GM12878 (cell line): ENCODE measurements around the gene LNX2. TPM values are rescaled to one million over a fixed set of nuclear protein-coding genes. Genes with fewer than 3 reads are reported as not detected.

ENCODE experiments used
- ATAC-seq: fragments of 200-7000 bp; cut with Tn5 transposase; 3 replicates; pipeline ENCODE4 v1.9.1; 2020; ENCODE audit warnings: mild to moderate bottlenecking, moderate library complexity
- BruUV-seq: library from RNA; stranded (reverse); fragments of 400-500 nt; replicated peaks from 2 replicates; lab custom pipeline; 2021; lab: Mats Ljungman, UMichigan
- CTCF ChIA-PET: fragments of 300-600 bp; sonication (Branson Sonifier 250); formaldehyde crosslinking; extraction: SDS; loops from one replicate; lab custom pipeline; 2021; ENCODE audit warnings: inconsistent platforms; lab: Yijun Ruan, JAX
- POLR2A ChIA-PET: fragments of 350-600 bp; formaldehyde crosslinking; extraction: SDS; loops from one replicate; lab custom pipeline; 2021; ENCODE audit warnings: inconsistent platforms; lab: Charles Lee
- RAD21 ChIA-PET: fragments of 300-600 bp; sonication (Branson Sonifier 250); formaldehyde crosslinking; loops from one replicate; lab custom pipeline; 2023; ENCODE audit warnings: antibody characterized with exemption; ENCODE audit not compliant: unreplicated experiment; lab: Charles Lee
- SMC1A ChIA-PET: fragments of 300-600 bp; sonication (Branson Sonifier 250); formaldehyde crosslinking; loops from one replicate; lab custom pipeline; 2023; ENCODE audit not compliant: unreplicated experiment, uncharacterized antibody; lab: Charles Lee
- DNase-seq: peaks from one replicate; pipeline ENCODE4 v3.0.0-alpha.2; 2011; ENCODE audit warnings: low read depth, low spot score
- FAIRE-seq: peaks from 3 replicates; lab custom pipeline; 2011; peaks lifted over from hg19 to GRCh38; lab: Jason Lieb, UNC
- H2AFZ ChIP-seq: 2 replicates; pipeline ENCODE4 v1.6.0; 2011; ENCODE audit warnings: low read depth, low read length, control low read depth; ENCODE audit not compliant: control insufficient read depth
- H3K27ac ChIP-seq: 2 replicates; pipeline ENCODE4 v1.5.1; 2011; ENCODE audit warnings: control low read depth; ENCODE audit not compliant: control insufficient read depth, insufficient read depth
- H3K27me3 ChIP-seq, 2 experiments: replicated peaks in 1 of 2; 2 replicates each; pipeline versions ENCODE4 v1.6.0 to v1.6.1; 2011; ENCODE audit warnings: low read length in 1 of 2; ENCODE audit not compliant: control insufficient read depth in 2 of 2, insufficient read depth in 2 of 2
- H3K36me3 ChIP-seq, 2 experiments: 2 replicates each; pipeline ENCODE4 v1.5.1; 2011; ENCODE audit warnings: low read length in 1 of 2; ENCODE audit not compliant: control insufficient read depth in 2 of 2, insufficient read depth in 2 of 2
- H3K4me1 ChIP-seq: 2 replicates; pipeline ENCODE4 v1.6.1; 2011; ENCODE audit warnings: mild to moderate bottlenecking, low read length, moderate library complexity, mixed read lengths; ENCODE audit not compliant: control insufficient read depth, insufficient read depth
- H3K4me2 ChIP-seq: 2 replicates; pipeline ENCODE4 v1.6.0; 2011; ENCODE audit warnings: control low read depth; ENCODE audit not compliant: control insufficient read depth, insufficient read depth
- H3K4me3 ChIP-seq: fragments of 200-600 bp; sonication (generic); 2 replicates; pipeline ENCODE4 v1.5.1; 2016
- H3K79me2 ChIP-seq: 2 replicates; pipeline ENCODE4 v1.6.0; 2011; ENCODE audit warnings: low read length; ENCODE audit not compliant: control insufficient read depth, insufficient read depth
- H3K9ac ChIP-seq: 2 replicates; pipeline ENCODE4 v1.8.0; 2011; ENCODE audit warnings: low read length, control low read depth, mixed read lengths; ENCODE audit not compliant: control insufficient read depth, insufficient read depth
- H3K9me3 ChIP-seq: replicated peaks from 3 replicates; pipeline ENCODE4 v1.5.1; 2011; ENCODE audit warnings: mild to moderate bottlenecking, low read length; ENCODE audit not compliant: control insufficient read depth, insufficient read depth
- H4K20me1 ChIP-seq: 2 replicates; pipeline ENCODE4 v1.6.0; 2011; ENCODE audit not compliant: control insufficient read depth, insufficient read depth
- ATF7 ChIP-seq: fragments of 450-650 bp; IDR thresholded peaks from 2 replicates; pipeline ENCODE4 v1.6.1; 2016; ENCODE audit warnings: low read depth, mild to moderate bottlenecking
- BACH1 ChIP-seq: fragments of 450-650 bp; IDR thresholded peaks from 2 replicates; pipeline ENCODE4 v1.6.1; 2017; ENCODE audit warnings: mild to moderate bottlenecking, borderline replicate concordance
- CBFB ChIP-seq: IDR thresholded peaks from 2 replicates; pipeline ENCODE4 v1.6.1; 2016; ENCODE audit warnings: antibody characterized with exemption, low read depth
- CREM ChIP-seq: IDR thresholded peaks from 2 replicates; pipeline ENCODE4 v1.6.1; 2014; ENCODE audit warnings: antibody characterized with exemption, low read depth
- IRF4 ChIP-seq: IDR thresholded peaks from 2 replicates; pipeline ENCODE4 v1.6.1; 2011; ENCODE audit warnings: low read depth, low read length
- NR2F1 ChIP-seq: fragments of 450-650 bp; conservative IDR thresholded peaks from 2 replicates; pipeline ENCODE4 v1.6.1; 2017; ENCODE audit warnings: mild to moderate bottlenecking
- PAX8 ChIP-seq: fragments of 450-650 bp; IDR thresholded peaks from 2 replicates; pipeline ENCODE4 v1.6.1; 2017; ENCODE audit warnings: mild to moderate bottlenecking, moderate library complexity
- SRF ChIP-seq, 2 experiments: IDR thresholded peaks; 2 replicates each; pipeline ENCODE4 v1.6.1; 2011; ENCODE audit warnings: low read depth in 2 of 2, low read length in 2 of 2, mild to moderate bottlenecking in 1 of 2, moderate library complexity in 1 of 2
- ZNF217 ChIP-seq: fragments of 450-650 bp; IDR thresholded peaks from 2 replicates; pipeline ENCODE4 v1.6.1; 2017; ENCODE audit warnings: antibody characterized with exemption, mild to moderate bottlenecking
- ZNF622 ChIP-seq: fragments of 450-650 bp; IDR thresholded peaks from 2 replicates; pipeline ENCODE4 v1.6.1; 2017; ENCODE audit warnings: mild to moderate bottlenecking, inconsistent platforms
- WGBS: methylation state at CpG from one replicate; pipeline ENCODE4 v1.1.6; 2016; ENCODE audit warnings: low lambda C conversion rate; ENCODE audit not compliant: insufficient replicate concordance, insufficient coverage; ENCODE audit errors: missing lambda C conversion rate; 5-methylcytosine and 5-hydroxymethylcytosine counted together
- in situ Hi-C: fragments of 300-500 bp; cut with MboI; formaldehyde crosslinking; loops from 9 replicates; pipeline ENCODE4 v1.14.3; 2018; ENCODE audit warnings: mixed read lengths
- intact Hi-C: fragments of 100-400 bp; cut with micrococcal nuclease; formaldehyde crosslinking; loops from one replicate; pipeline ENCODE4 v1.14.2; 2022; ENCODE audit not compliant: unreplicated experiment
- polyA plus RNA-seq, 11 experiments: library from polyadenylated mRNA; depleted of rRNA in 4 of 11; unstranded in 6 of 11; stranded (reverse) in 5 of 11; fragments of >200 nt; fragmentation: Nextera tagmentation in 4 of 11; fragmentation: Illumina TruSeq in 1 of 11; extraction: Ambion mirVana in 4 of 11; extraction: Trizol in 1 of 11; gene quantifications; 1 replicate in 1 of 11; 2 replicates in 10 of 11; pipeline versions ENCODE4 v1.2.1 to v1.2.3, GENCODE V29; 2011 to 2016; ENCODE audit warnings: inconsistent platforms in 2 of 11, missing spikeins in 2 of 11, low read depth in 1 of 11
- total RNA-seq, 4 experiments: library from RNA; depleted of rRNA in 3 of 4; stranded (reverse); fragments of >200 nt in 3 of 4; fragmentation: Illumina TruSeq in 1 of 4; extraction: Trizol in 1 of 4; gene quantifications; 2 replicates each; pipeline versions ENCODE4 v1.2.1 to v1.2.3, GENCODE V29; 2013 to 2021
- TF ChIP-seq, protein P1 (sequence below): fragments of 150-350 bp; IDR thresholded peaks from 2 replicates; pipeline ENCODE4 v1.6.1; 2014; ENCODE audit warnings: mild to moderate bottlenecking, low read depth, low read length
- TF ChIP-seq, protein P2 (sequence below): IDR thresholded peaks from 2 replicates; pipeline ENCODE4 v1.6.1; 2011; ENCODE audit warnings: mild to moderate bottlenecking, low read depth, low read length, moderate library complexity; ENCODE audit not compliant: insufficient replicate concordance
- TF ChIP-seq, protein P3 (sequence below): IDR thresholded peaks from 2 replicates; pipeline ENCODE4 v1.6.1; 2012; ENCODE audit warnings: improper control_type of control experiment, low read depth, low read length; ENCODE audit not compliant: insufficient replicate concordance
- TF ChIP-seq, protein P4 (sequence below): fragments of 450-650 bp; IDR thresholded peaks from 2 replicates; pipeline ENCODE4 v1.6.1; 2018; ENCODE audit warnings: mild to moderate bottlenecking, low read depth, moderate library complexity; ENCODE audit not compliant: partially characterized antibody

The LNX2 gene
- total and polyA plus RNA-seq, 10 of the 15 experiments (the other 5 are each of a cell fraction or from before 2014, with no cell fraction given): 1.3 to 7.7 (median 4.4) TPM

DNA sequence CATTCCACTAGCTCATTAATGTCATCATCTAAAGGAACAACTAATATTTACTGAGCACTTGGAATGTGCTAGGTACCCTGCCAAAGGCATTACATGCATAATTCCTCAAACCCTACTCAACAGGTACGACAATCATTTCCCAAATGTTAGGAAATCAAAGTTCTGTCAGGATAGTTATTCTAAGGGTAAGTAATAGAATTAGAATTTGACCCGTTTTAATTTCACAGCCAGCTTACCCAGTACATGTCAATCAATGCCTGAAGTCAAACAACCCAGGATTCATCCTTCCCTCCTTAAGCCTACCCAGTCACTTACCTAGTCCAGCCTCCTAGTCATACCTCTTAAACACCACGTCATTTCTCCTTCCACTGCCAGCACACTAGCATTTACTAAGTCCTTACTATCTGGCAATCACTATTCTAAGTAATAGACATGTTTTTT, 2.4 kb downstream of the LNX2 start:
- SMC1A ChIA-PET: interaction anchor here (1.2 to 3.2 kb wide), 7 partner anchors 11 to 63 kb away, joined by 3 to 35 read pairs (median 5); no protein-coding TSS in a partner anchor
- BruUV-seq: no TSS peak
- in situ Hi-C loops: loop anchor here (5.0 kb wide), 1 partner anchor 166 kb away; the partner anchor contains the start of gene MTIF3
- H3K9ac ChIP-seq: no peak overlapping the region
- H3K79me2 ChIP-seq: peaks cover 42% of the 10 kb centered on the region
- RAD21 ChIA-PET: interaction anchor here (6.0 kb wide), 1 partner anchor 11 kb away, joined by 33 read pairs; no protein-coding TSS in a partner anchor
- WGBS: 92% methylated on average over 3 of the region's 3 CpGs
- no peak for ATAC-seq
- POLR2A ChIA-PET: interaction anchor here (0.6 to 7.2 kb wide), 3 partner anchors 11 to 44 kb away, joined by 3 to 55 read pairs (median 4); no protein-coding TSS in a partner anchor
- H3K4me1 ChIP-seq: peaks cover 6% of the 10 kb centered on the region
- peak overlapping the region; percentile 40; the same call in 1 of the 2 replicates for H3K4me2 ChIP-seq
- no peak for DNase-seq
- CTCF ChIA-PET: interaction anchor here (0.7 to 3.8 kb wide), 5 partner anchors 11 to 94 kb away, joined by 3 to 27 read pairs (median 3); no protein-coding TSS in a partner anchor
- intact Hi-C loops: no loop called here
- no peaks in the 10 kb centered on the region for H3K36me3 ChIP-seq
- H2AFZ ChIP-seq: no peak overlapping the region
- no peaks in the 10 kb centered on the region for H3K27me3 ChIP-seq
- no peaks in the 10 kb centered on the region; the same call in 2 of the 3 replicates for H3K9me3 ChIP-seq
- no peaks in the 10 kb centered on the region for H4K20me1 ChIP-seq
- FAIRE-seq: no peak
- no peak overlapping the region for H3K4me3 ChIP-seq
- no peak overlapping the region for H3K27ac ChIP-seq
- TF ChIP-seq, protein P1, sequence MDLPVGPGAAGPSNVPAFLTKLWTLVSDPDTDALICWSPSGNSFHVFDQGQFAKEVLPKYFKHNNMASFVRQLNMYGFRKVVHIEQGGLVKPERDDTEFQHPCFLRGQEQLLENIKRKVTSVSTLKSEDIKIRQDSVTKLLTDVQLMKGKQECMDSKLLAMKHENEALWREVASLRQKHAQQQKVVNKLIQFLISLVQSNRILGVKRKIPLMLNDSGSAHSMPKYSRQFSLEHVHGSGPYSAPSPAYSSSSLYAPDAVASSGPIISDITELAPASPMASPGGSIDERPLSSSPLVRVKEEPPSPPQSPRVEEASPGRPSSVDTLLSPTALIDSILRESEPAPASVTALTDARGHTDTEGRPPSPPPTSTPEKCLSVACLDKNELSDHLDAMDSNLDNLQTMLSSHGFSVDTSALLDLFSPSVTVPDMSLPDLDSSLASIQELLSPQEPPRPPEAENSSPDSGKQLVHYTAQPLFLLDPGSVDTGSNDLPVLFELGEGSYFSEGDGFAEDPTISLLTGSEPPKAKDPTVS: no peak
- TF ChIP-seq BACH1 (no peak), CBFB (no peak), SRF (IDR thresholded peaks at IDR 0.05; ENCODE audit: low read depth in 2 of 2, low read length in 2 of 2) (no peak), IRF4 (no peak), PAX8 (no peak), CREM (no peak), ZNF217 (no peak), NR2F1 (no peak), ATF7 (no peak), ZNF622 (no peak)
- TF ChIP-seq, protein P2, sequence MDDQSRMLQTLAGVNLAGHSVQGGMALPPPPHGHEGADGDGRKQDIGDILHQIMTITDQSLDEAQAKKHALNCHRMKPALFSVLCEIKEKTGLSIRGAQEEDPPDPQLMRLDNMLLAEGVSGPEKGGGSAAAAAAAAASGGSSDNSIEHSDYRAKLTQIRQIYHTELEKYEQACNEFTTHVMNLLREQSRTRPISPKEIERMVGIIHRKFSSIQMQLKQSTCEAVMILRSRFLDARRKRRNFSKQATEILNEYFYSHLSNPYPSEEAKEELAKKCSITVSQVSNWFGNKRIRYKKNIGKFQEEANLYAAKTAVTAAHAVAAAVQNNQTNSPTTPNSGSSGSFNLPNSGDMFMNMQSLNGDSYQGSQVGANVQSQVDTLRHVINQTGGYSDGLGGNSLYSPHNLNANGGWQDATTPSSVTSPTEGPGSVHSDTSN: no peak
- TF ChIP-seq, protein P3, sequence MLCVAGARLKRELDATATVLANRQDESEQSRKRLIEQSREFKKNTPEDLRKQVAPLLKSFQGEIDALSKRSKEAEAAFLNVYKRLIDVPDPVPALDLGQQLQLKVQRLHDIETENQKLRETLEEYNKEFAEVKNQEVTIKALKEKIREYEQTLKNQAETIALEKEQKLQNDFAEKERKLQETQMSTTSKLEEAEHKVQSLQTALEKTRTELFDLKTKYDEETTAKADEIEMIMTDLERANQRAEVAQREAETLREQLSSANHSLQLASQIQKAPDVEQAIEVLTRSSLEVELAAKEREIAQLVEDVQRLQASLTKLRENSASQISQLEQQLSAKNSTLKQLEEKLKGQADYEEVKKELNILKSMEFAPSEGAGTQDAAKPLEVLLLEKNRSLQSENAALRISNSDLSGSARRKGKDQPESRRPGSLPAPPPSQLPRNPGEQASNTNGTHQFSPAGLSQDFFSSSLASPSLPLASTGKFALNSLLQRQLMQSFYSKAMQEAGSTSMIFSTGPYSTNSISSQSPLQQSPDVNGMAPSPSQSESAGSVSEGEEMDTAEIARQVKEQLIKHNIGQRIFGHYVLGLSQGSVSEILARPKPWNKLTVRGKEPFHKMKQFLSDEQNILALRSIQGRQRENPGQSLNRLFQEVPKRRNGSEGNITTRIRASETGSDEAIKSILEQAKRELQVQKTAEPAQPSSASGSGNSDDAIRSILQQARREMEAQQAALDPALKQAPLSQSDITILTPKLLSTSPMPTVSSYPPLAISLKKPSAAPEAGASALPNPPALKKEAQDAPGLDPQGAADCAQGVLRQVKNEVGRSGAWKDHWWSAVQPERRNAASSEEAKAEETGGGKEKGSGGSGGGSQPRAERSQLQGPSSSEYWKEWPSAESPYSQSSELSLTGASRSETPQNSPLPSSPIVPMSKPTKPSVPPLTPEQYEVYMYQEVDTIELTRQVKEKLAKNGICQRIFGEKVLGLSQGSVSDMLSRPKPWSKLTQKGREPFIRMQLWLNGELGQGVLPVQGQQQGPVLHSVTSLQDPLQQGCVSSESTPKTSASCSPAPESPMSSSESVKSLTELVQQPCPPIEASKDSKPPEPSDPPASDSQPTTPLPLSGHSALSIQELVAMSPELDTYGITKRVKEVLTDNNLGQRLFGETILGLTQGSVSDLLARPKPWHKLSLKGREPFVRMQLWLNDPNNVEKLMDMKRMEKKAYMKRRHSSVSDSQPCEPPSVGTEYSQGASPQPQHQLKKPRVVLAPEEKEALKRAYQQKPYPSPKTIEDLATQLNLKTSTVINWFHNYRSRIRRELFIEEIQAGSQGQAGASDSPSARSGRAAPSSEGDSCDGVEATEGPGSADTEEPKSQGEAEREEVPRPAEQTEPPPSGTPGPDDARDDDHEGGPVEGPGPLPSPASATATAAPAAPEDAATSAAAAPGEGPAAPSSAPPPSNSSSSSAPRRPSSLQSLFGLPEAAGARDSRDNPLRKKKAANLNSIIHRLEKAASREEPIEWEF: no peak
- TF ChIP-seq, protein P4, sequence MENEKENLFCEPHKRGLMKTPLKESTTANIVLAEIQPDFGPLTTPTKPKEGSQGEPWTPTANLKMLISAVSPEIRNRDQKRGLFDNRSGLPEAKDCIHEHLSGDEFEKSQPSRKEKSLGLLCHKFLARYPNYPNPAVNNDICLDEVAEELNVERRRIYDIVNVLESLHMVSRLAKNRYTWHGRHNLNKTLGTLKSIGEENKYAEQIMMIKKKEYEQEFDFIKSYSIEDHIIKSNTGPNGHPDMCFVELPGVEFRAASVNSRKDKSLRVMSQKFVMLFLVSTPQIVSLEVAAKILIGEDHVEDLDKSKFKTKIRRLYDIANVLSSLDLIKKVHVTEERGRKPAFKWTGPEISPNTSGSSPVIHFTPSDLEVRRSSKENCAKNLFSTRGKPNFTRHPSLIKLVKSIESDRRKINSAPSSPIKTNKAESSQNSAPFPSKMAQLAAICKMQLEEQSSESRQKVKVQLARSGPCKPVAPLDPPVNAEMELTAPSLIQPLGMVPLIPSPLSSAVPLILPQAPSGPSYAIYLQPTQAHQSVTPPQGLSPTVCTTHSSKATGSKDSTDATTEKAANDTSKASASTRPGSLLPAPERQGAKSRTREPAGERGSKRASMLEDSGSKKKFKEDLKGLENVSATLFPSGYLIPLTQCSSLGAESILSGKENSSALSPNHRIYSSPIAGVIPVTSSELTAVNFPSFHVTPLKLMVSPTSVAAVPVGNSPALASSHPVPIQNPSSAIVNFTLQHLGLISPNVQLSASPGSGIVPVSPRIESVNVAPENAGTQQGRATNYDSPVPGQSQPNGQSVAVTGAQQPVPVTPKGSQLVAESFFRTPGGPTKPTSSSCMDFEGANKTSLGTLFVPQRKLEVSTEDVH: no peak
